HCT116 (cell line): Measurements from ENCODE around the gene PLCH2.

Experiments
- ATF3 ChIP-seq: IDR thresholded peaks from 2 replicates; pipeline ENCODE4 v1.6.1; 2012
- EZH2phosphoT487 ChIP-seq: fragments of 200-600 bp; IDR thresholded peaks from 2 replicates; pipeline ENCODE4 v1.6.1; 2018; ENCODE audit warnings: antibody characterized with exemption, borderline replicate concordance
- POLR2A ChIP-seq: IDR thresholded peaks from 2 replicates; pipeline ENCODE4 v1.7.0; 2011; ENCODE audit warnings: borderline replicate concordance; ENCODE audit not compliant: insufficient read depth, insufficient read length; ENCODE audit errors: extremely low read depth
- POLR2AphosphoS5 ChIP-seq: IDR thresholded peaks from 2 replicates; pipeline ENCODE4 v1.6.1; 2011; ENCODE audit warnings: mild to moderate bottlenecking, low read depth, low read length, moderate library complexity
- SP1 ChIP-seq: IDR thresholded peaks from 2 replicates; pipeline ENCODE4 v1.6.1; 2012; ENCODE audit warnings: low read depth
- ZFX ChIP-seq: fragments of 450-650 bp; IDR thresholded peaks from 2 replicates; pipeline ENCODE4 v1.6.1; 2017
- TF ChIP-seq, protein P1 (sequence below), 3 experiments: fragments of 200-600 bp in 1 of 3; sonication (generic) in 1 of 3; IDR thresholded peaks in 2 of 3; conservative IDR thresholded peaks in 1 of 3; 2 replicates each; pipeline ENCODE4 v1.5.1; 2012 to 2017; ENCODE audit warnings: low read depth in 2 of 3, low read length in 2 of 3, antibody characterized with exemption in 1 of 3, borderline replicate concordance in 1 of 3, control low read depth in 1 of 3, mild to moderate bottlenecking in 1 of 3, mixed read lengths in 1 of 3, mixed run types in 1 of 3, moderate library complexity in 1 of 3; ENCODE audit not compliant: insufficient read depth in 1 of 3

DNA sequence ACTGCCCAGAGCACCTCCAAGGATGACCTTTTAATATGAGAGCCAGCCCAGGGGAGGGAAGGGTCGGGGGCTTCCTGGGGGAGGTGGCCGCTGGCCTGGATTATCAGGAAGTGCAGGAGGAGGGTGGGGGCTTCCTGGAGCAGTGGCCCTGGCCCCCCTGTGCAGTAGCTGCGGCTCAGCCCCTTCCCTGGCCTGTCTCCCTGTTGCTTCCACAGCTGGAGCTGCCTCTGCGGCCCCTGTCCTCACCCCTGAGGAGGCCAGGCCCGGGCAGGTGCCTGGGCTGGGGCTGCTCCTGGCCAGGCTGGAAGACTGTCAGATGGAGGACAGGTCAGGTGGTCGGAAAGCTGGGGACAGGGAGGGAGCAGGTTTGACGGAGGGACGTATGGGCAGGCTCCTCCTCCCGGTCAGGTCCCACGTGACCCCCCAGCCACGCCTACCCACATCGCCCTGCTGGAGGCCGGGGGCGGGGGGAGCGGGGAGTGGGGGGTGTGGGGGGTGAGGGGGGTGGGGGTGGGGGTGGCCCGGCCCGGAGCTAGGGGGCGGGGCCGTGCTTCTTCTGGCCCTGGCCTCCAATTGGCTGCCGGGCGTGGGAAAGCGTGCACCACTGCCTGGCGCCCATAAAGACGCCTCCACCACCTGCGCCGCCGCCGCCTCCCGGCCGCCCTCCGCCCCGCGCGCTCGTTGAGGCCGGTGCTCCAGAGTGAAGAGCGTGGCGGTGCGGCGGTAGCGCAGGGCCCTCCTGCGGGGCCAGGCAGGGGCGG lies 69.8 kb downstream of the PLCH2 start:
- TF ChIP-seq EZH2phosphoT487 (no peak), SP1 (no peak), POLR2A (peak; percentile 69), ZFX (no peak), POLR2AphosphoS5 (peak; percentile 91), ATF3 (no peak)
- TF ChIP-seq, protein P1, sequence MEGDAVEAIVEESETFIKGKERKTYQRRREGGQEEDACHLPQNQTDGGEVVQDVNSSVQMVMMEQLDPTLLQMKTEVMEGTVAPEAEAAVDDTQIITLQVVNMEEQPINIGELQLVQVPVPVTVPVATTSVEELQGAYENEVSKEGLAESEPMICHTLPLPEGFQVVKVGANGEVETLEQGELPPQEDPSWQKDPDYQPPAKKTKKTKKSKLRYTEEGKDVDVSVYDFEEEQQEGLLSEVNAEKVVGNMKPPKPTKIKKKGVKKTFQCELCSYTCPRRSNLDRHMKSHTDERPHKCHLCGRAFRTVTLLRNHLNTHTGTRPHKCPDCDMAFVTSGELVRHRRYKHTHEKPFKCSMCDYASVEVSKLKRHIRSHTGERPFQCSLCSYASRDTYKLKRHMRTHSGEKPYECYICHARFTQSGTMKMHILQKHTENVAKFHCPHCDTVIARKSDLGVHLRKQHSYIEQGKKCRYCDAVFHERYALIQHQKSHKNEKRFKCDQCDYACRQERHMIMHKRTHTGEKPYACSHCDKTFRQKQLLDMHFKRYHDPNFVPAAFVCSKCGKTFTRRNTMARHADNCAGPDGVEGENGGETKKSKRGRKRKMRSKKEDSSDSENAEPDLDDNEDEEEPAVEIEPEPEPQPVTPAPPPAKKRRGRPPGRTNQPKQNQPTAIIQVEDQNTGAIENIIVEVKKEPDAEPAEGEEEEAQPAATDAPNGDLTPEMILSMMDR (IDR thresholded peaks at IDR 0.05 in 2 of 3, conservative IDR thresholded peaks at IDR 0.05 in 1 of 3; ENCODE audit: borderline replicate concordance in 1 of 3, insufficient read depth in 1 of 3, low read depth in 2 of 3, low read length in 2 of 3), result no peak
